Esophagus (tissue), 2 donors: ENCODE results near the gene ZNRD2. TPM values are rescaled to one million over a fixed set of nuclear protein-coding genes. Genes with fewer than 3 reads are reported as not detected.

Source experiments
- H3K27ac ChIP-seq, 2 donors: one replicate each; pipeline ENCODE4 v1.5.1; 2013; ENCODE audit warnings: low read depth in 2 of 2, mild to moderate bottlenecking in 2 of 2, inconsistent platforms in 1 of 2, low read length in 1 of 2, moderate library complexity in 1 of 2
- H3K27me3 ChIP-seq, 2 donors: one replicate each; pipeline ENCODE4 v1.6.1; 2013; ENCODE audit warnings: low read length in 2 of 2, control low read depth in 1 of 2, mild to moderate bottlenecking in 1 of 2; ENCODE audit not compliant: insufficient read depth in 2 of 2, control insufficient read depth in 1 of 2
- H3K36me3 ChIP-seq, 2 donors: one replicate each; pipeline ENCODE4 v1.6.1; 2013; ENCODE audit warnings: low read length in 1 of 2; ENCODE audit not compliant: control insufficient read depth in 2 of 2, insufficient read depth in 2 of 2
- H3K4me1 ChIP-seq, 2 donors: one replicate each; pipeline ENCODE4 v1.6.1; 2013; ENCODE audit warnings: low read length in 1 of 2; ENCODE audit not compliant: control insufficient read depth in 2 of 2, insufficient read depth in 2 of 2
- H3K4me3 ChIP-seq, 2 donors: one replicate each; pipeline ENCODE4 v1.5.1; 2013; ENCODE audit warnings: low read length in 2 of 2, mild to moderate bottlenecking in 2 of 2, low read depth in 1 of 2, moderate library complexity in 1 of 2
- H3K9me3 ChIP-seq, 2 donors: one replicate each; pipeline ENCODE4 v1.6.1; 2013; ENCODE audit warnings: mild to moderate bottlenecking in 2 of 2, low read depth in 1 of 2, low read length in 1 of 2, moderate library complexity in 1 of 2; ENCODE audit not compliant: control insufficient read depth in 2 of 2, insufficient read depth in 1 of 2
- WGBS, 2 donors: extraction: QIAGEN DNeasy Blood & Tissue Kit; methylation state at CpG; one replicate each; pipeline ENCODE4 v1.1.7; 2013; 5-methylcytosine and 5-hydroxymethylcytosine counted together
- polyA plus RNA-seq, 2 donors: library from polyadenylated mRNA; stranded (reverse); fragments of 200-250 nt; gene quantifications; one replicate each; pipeline ENCODE4 v1.2.3, GENCODE V29; 2013
- donor health status: healthy with polysubstance abuse.
- donor health status: Bipolar disorder and iron deficiency.

ZNRD2 gene
- polyA plus RNA-seq, 2 donors = 38.9 to 52.1 TPM

DNA sequence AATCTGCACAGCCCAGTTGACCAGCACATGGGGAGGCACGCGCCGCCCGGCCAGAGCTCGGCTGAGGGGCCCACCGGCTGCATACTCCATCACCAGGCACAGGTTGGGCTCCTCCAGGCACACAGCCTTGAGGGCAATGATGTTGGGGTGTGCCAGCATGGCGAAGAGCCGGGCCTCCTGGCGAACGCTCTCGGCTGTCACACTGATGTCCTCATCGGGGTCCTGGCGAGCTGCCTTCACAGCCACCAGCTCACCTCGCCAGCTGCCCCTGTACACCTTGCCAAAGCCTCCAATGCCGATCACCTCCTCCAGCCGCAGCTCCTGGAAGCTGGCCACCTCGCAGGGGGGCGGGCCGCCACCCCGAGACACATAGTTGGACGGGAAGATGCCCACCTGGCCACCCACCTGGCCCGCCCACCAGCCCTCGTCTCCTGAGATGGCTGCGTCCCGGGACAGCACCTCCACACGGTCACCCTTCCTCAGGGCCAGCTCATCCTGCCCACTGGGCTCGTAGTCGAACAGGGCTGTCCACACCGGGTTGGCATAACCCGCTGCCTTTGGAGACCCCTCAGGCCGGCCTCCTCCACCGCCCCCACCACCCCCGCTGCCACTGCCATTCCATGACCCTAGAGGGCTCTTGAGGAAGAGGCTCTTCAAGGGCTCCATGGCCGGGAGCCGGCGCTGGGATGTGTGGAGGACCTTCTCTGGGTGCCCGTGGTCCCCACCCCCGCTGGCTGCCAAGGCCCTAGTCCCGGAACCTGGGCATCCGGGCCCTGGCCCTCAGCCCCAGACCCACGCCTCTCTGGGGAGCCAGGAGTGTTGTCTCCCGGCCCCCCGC, 43.0 kb downstream of the ZNRD2 start:
- peak overlapping the region; percentile 70 for H3K4me3 ChIP-seq
- 13 to 16% methylated on average over 35 to 43 of the region's 43 CpGs for WGBS, 2 donors
- no peaks in the 10 kb centered on the region for H3K27me3 ChIP-seq
- peaks cover 0 to 13% of the 10 kb centered on the region in 2 donors for H3K36me3 ChIP-seq
- no peaks in the 10 kb centered on the region for H3K9me3 ChIP-seq
- H3K4me1 ChIP-seq = peaks cover 11 to 26% of the 10 kb centered on the region in 2 donors
- H3K27ac ChIP-seq = peak overlapping the region; percentile 95 to 99

DNA sequence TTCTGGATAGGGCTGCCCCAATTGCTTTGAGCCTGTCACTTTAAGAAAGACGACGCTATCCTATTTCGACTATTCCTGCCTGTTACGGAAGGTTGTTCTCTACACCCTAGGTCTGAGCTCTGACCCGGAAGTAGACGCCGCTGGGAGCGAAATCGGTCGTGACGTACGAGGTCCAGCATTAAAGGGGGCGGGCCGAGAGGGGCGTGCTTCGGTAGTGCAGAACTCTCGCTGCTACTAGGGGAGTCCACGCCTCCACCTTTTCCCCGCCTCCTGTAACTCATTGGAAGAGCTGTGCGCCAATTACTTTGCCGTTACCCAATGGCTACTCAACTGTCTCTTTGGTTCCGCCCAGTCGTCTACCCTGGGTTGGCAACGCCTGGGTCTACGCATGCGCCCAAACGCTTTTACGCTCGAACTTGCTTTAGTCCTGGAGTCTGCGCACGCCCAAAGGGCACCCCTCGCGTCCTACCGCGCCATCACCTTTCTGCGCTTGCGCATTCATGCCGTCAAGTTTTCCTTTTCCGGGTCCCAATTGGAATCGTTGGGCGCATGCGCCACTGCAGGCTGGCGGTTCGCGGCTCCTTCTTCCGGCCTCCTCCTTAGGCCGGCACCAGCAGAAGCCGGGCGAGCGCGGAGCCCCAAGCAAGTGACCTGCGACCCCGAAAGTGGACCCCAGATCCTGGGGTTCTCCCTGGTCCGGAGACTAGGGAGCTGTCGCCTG, 45.1 kb downstream of the ZNRD2 start, which contains the start of gene PCNX3:
Gene PCNX3 (plus strand): TSS at position 548 of the 721 bp plus-strand sequence. CDS start 536 bp downstream, outside the sequence.
- WGBS, 2 donors = 0% methylated on average over 55 of the region's 55 CpGs

DNA sequence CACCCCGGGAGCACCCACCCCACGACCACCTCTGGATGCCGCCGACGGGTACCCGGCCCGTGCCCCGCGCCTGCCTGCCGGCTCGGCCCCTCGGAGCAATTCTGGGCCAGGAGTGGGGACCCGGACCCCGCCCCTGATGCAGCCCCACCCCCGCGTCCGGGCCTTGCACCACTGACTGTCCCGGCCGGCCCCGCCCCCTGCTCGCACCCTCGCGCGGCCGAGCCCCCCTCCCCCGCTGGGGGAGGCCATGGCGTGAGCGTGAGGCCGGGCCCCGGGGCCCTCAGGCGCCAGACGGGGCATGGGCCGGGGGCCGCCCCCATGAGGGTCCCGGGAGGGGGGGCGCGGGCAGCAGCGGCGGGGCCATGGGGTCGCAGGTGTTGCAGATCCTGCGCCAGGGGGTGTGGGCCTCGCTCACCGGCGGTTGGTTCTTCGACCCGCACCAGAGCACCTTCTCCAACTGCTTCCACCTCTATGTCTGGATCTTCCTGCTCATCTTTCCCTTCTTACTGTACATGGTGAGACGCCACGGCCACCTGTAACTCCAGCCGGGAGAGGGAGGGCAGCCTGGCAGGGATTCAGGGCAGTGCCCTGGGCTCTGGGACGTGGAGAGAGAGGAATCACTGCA, 45.8 kb downstream of the ZNRD2 start:
- Histone ChIP-seq H3K9me3 (no peaks in the 10 kb centered on the region), H3K4me3 (peak overlapping the region; percentile 74 to 90), H3K4me1 (peaks cover 11 to 22% of the 10 kb centered on the region in 2 donors), H3K36me3 (peaks cover under 1 to 37% of the 10 kb centered on the region in 2 donors), H3K27ac (peak overlapping the region; percentile 94 to 96), H3K27me3 (no peaks in the 10 kb centered on the region)
- WGBS, 2 donors = 1% methylated on average over 32 to 50 of the region's 50 CpGs

More for the DNA sequence above, 45.1 kb downstream of the ZNRD2 start, which contains the start of gene PCNX3:
- Histone ChIP-seq H3K4me1 (peaks cover 11 to 22% of the 10 kb centered on the region in 2 donors), H3K27me3 (no peaks in the 10 kb centered on the region), H3K4me3 (peak within 1 kb of the TSS; percentile 74 to 90), H3K36me3 (peaks cover 0 to 30% of the 10 kb centered on the region in 2 donors), H3K27ac (peak within 1 kb of the TSS; percentile 95 to 99), H3K9me3 (no peaks in the 10 kb centered on the region)

DNA sequence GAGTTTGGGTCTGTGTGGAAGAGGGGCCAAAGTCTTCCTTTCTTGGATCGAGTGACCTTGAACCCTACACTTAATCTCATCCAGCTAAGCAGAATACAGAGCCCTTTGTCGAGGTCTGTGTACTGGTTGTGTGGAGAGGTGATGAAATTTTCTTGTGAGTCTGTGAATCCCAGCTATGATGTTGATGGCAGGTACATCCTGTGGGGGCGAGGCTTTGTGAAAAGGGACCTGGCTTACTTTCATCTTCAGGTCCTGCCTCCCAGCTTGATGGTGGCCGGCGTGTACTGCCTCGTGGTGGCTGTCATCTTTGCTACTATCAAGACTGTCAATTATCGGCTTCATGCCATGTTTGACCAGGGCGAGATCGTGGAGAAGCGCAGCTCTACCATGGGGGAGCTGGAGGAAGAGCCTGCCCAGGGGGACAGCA, 46.3 kb downstream of the ZNRD2 start:
- WGBS, 2 donors = 41 to 59% methylated on average over 10 of the region's 10 CpGs
- H3K4me3 ChIP-seq = peak overlapping the region; percentile 74 to 90
- peaks cover 11 to 22% of the 10 kb centered on the region in 2 donors for H3K4me1 ChIP-seq
- H3K27ac ChIP-seq = peak overlapping the region; percentile 94 to 96
- H3K9me3 ChIP-seq = no peaks in the 10 kb centered on the region
- H3K36me3 ChIP-seq = peaks cover 3 to 41% of the 10 kb centered on the region in 2 donors
- no peaks in the 10 kb centered on the region for H3K27me3 ChIP-seq

DNA sequence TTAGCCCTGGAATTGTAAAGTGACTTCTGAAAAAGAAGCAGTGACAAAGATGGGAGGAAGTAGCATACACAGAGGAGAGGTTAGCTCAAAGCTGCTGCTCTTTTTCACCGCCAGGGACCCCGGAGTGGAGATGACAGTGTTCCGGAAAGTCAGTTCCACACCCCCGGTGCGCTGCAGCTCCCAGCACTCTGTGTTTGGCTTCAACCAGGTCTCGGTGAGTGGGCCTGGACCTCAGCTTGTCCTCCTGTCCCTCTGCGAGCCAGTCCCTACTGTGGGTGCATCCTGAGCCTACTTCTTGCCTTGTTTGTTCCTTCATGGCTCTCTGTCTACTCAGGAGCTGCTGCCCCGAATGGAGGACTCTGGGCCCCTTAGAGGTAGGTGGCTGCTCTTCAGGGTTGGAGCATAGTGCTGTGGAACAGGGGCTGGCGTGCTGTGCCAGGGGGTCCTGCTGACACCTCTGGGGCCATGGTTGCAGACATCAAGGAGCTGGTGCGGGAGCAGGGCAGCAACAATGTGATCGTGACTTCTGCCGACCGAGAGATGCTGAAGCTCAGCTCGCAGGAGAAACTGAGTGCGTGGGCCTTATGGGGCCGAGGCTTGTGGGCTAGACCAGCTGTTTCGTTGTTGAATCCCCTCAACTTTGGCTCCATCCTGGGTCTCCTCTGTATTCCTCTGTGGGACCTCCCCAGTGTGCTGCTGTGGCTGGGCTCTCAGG, 47.0 kb downstream of the ZNRD2 start:
- Histone ChIP-seq H3K27me3 (no peaks in the 10 kb centered on the region), H3K4me1 (peaks cover 8 to 16% of the 10 kb centered on the region in 2 donors), H3K27ac (no peak overlapping the region), H3K9me3 (no peaks in the 10 kb centered on the region), H3K36me3 (peaks cover 9 to 48% of the 10 kb centered on the region in 2 donors), H3K4me3 (no peak overlapping the region)
- whole genome bisulfite sequencing, 2 donors = 89 to 90% methylated on average over 17 of the region's 17 CpGs

DNA sequence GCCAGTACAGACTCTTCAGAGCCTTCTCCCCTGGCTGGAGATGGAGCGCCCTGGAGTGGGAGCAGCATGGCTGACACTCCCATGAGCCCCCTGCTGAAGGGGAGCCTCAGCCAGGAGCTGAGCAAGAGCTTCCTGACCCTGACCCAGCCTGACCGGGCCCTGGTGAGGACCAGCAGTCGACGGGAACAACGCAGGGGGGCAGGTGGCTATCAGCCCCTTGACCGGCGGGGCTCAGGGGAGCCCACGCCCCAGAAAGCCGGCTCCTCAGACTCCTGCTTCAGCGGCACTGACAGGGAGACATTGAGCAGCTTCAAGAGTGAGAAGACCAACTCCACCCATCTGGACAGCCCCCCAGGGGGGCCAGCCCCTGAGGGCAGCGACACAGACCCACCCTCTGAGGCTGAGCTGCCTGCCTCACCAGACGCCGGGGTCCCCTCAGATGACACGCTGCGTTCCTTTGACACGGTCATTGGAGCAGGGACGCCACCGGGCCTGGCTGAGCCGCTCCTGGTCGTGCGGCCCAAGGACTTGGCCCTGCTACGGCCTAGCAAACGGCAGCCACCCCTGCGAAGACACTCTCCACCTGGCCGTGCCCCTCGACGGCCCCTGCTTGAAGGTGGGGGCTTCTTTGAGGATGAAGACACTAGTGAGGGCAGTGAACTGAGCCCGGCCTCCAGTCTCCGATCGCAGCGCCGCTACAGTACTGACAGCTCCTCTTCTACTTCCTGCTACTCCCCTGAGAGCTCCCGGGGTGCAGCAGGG, 47.9 kb downstream of the ZNRD2 start:
- 94 to 95% methylated on average over 33 of the region's 33 CpGs for WGBS, 2 donors
- no peaks in the 10 kb centered on the region for H3K27me3 ChIP-seq
- H3K27ac ChIP-seq = no peak overlapping the region
- H3K4me1 ChIP-seq = peaks cover 1 to 7% of the 10 kb centered on the region in 2 donors
- no peaks in the 10 kb centered on the region for H3K9me3 ChIP-seq
- H3K36me3 ChIP-seq = peaks cover 9 to 49% of the 10 kb centered on the region in 2 donors
- H3K4me3 ChIP-seq = no peak overlapping the region

DNA sequence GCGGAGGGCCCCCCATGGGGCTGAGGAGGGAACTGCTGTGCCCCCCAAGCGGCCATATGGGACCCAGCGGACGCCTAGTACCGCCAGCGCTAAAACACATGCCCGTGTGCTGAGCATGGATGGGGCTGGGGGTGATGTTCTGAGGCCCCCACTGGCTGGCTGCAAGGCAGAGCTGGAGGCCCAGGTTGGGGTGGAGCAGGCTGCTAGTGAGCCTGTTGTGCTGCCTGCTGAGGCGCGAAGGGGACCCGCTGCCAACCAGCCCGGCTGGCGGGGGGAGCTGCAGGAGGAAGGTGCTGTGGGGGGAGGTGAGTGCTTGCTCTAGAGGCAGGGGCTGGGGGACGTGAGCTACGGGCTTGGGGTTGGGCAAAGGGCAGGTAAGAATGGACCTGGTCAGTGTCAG, 48.5 kb downstream of the ZNRD2 start:
- no peaks in the 10 kb centered on the region for H3K9me3 ChIP-seq
- no peak overlapping the region for H3K4me3 ChIP-seq
- no peak overlapping the region for H3K27ac ChIP-seq
- peaks cover 0 to 4% of the 10 kb centered on the region in 2 donors for H3K4me1 ChIP-seq
- 90 to 91% methylated on average over 14 of the region's 14 CpGs for WGBS, 2 donors
- peaks cover 9 to 53% of the 10 kb centered on the region in 2 donors for H3K36me3 ChIP-seq
- no peaks in the 10 kb centered on the region for H3K27me3 ChIP-seq

DNA sequence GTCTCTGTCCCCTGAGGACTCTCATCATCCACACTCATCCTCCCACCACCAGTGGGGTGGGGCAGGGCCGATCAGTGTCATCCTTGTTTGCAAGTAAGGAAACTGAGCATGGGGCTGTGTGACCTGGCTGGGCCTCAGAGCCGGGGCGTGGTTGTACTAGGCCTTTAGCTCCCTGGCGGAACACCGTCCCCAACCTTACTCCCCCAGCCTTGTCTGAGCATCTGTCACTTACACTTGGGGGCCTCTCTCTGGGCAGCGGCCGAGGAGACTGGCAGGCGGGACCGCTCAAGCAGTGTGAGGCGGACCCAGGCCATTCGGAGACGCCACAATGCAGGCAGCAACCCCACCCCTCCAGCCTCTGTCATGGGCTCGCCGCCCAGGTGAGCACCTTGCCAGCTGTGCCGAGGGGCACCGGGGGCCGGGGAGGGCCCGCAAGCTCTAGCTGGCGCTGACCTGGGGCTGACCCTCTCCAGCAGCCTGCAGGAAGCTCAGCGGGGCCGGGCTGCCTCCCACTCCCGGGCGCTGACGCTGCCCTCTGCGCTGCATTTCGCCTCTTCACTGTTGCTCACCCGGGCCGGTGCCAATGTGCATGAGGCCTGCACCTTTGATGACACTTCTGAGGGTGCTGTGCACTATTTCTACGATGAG, 49.1 kb downstream of the ZNRD2 start:
- H3K27ac ChIP-seq = no peak overlapping the region
- 91% methylated on average over 27 to 29 of the region's 29 CpGs for WGBS, 2 donors
- H3K9me3 ChIP-seq = no peaks in the 10 kb centered on the region
- peaks cover 9 to 60% of the 10 kb centered on the region in 2 donors for H3K36me3 ChIP-seq
- H3K27me3 ChIP-seq = no peaks in the 10 kb centered on the region
- no peak overlapping the region for H3K4me3 ChIP-seq
- peaks cover 0 to 4% of the 10 kb centered on the region in 2 donors for H3K4me1 ChIP-seq
